Endothelial cell of umbilical vein (primary cell): ENCODE results near the gene PDLIM5. TPM values are rescaled to one million over a fixed set of nuclear protein-coding genes. Genes with fewer than 3 reads are reported as not detected.

Experiments
- BruUV-seq: library from RNA; stranded (reverse); fragments of 400-500 nt; replicated peaks from 2 replicates; lab custom pipeline; 2021; lab: Mats Ljungman, UMichigan
- CTCF ChIA-PET: fragments of 300-600, 350-600 bp; sonication (Branson Sonifier 250); formaldehyde crosslinking; loops from one replicate; lab custom pipeline; 2021; ENCODE audit warnings: antibody characterized with exemption, inconsistent platforms; lab: Charles Lee
- POLR2A ChIA-PET: fragments of 300-600, 350-600 bp; sonication (Branson Sonifier 250); formaldehyde crosslinking; loops from one replicate; lab custom pipeline; 2021; ENCODE audit warnings: antibody characterized with exemption, inconsistent platforms; lab: Charles Lee
- DNase-seq: peaks from one replicate; pipeline ENCODE4 v3.0.0-alpha.2; 2011; ENCODE audit warnings: low read depth, low spot score
- FAIRE-seq: peaks from 2 replicates; lab custom pipeline; 2011; peaks lifted over from hg19 to GRCh38; lab: Jason Lieb, UNC
- H2AFZ ChIP-seq: 2 replicates; pipeline ENCODE4 v1.6.0; 2012; ENCODE audit warnings: low read depth, low read length, control low read depth, inconsistent platforms
- H3K27ac ChIP-seq: 2 replicates; pipeline ENCODE4 v1.5.1; 2011; ENCODE audit warnings: low read depth, mild to moderate bottlenecking, control low read depth, low read length, moderate library complexity; ENCODE audit not compliant: insufficient read depth
- H3K27me3 ChIP-seq, 2 experiments: 2 replicates each; pipeline versions ENCODE4 v1.6.0 to v1.6.1; 2011; ENCODE audit warnings: low read length in 2 of 2, mixed read lengths in 1 of 2; ENCODE audit not compliant: control insufficient read depth in 2 of 2, insufficient read depth in 2 of 2
- H3K36me3 ChIP-seq, 2 experiments: 2 replicates in 1 of 2; 3 replicates in 1 of 2; pipeline ENCODE4 v1.5.1; 2011; ENCODE audit warnings: low read length in 2 of 2, mild to moderate bottlenecking in 1 of 2, moderate library complexity in 1 of 2; ENCODE audit not compliant: control insufficient read depth in 2 of 2, insufficient read depth in 2 of 2; ENCODE audit errors: extremely low read depth in 1 of 2
- H3K4me1 ChIP-seq: 3 replicates; pipeline ENCODE4 v1.5.1; 2011; ENCODE audit warnings: mild to moderate bottlenecking, low read length; ENCODE audit not compliant: control insufficient read depth, insufficient read depth; ENCODE audit errors: extremely low read depth
- H3K4me2 ChIP-seq: 2 replicates; pipeline ENCODE4 v1.6.1; 2011; ENCODE audit warnings: low read length, control low read depth, mixed read lengths; ENCODE audit not compliant: insufficient read depth
- H3K4me3 ChIP-seq, 3 experiments: fragments of 200-600 bp in 1 of 3; sonication (generic), shearing (Covaris generic) in 1 of 3; replicated peaks in 1 of 3; 2 replicates each; pipeline ENCODE4 v1.5.1; 2011 to 2016; ENCODE audit warnings: control low read depth in 3 of 3, low read length in 3 of 3, mild to moderate bottlenecking in 2 of 3, inconsistent platforms in 1 of 3, low read depth in 1 of 3, moderate library complexity in 1 of 3; ENCODE audit not compliant: insufficient read depth in 1 of 3
- H3K79me2 ChIP-seq: 2 replicates; pipeline ENCODE4 v1.6.0; 2012; ENCODE audit warnings: low read length, inconsistent platforms; ENCODE audit not compliant: control insufficient read depth, insufficient read depth
- H3K9ac ChIP-seq: replicated peaks from 2 replicates; pipeline ENCODE3; 2011; ENCODE audit warnings: low read length, control low read depth; ENCODE audit not compliant: insufficient read depth; ENCODE audit errors: extremely low read depth
- H3K9me1 ChIP-seq: replicated peaks from 3 replicates; pipeline ENCODE4 v1.6.0; 2011; ENCODE audit warnings: mild to moderate bottlenecking, low read length; ENCODE audit not compliant: control insufficient read depth, insufficient read depth; ENCODE audit errors: extremely low read depth
- H3K9me3 ChIP-seq: replicated peaks from 2 replicates; pipeline ENCODE4 v1.5.1; 2012; ENCODE audit warnings: low read length, inconsistent platforms; ENCODE audit not compliant: control insufficient read depth, insufficient read depth
- H4K20me1 ChIP-seq: replicated peaks from 2 replicates; pipeline ENCODE3; 2011; ENCODE audit warnings: mild to moderate bottlenecking, low read length; ENCODE audit not compliant: control insufficient read depth, insufficient read depth; ENCODE audit errors: extremely low read depth
- CTCF ChIP-seq, 2 donors: IDR thresholded peaks; 1 replicate in 1 of 2; 2 replicates in 1 of 2; pipeline ENCODE4 v1.5.1; 2011; ENCODE audit warnings: low read length in 2 of 2, mild to moderate bottlenecking in 2 of 2, moderate library complexity in 2 of 2, control low read depth in 1 of 2, inconsistent platforms in 1 of 2, low read depth in 1 of 2; ENCODE audit not compliant: insufficient read depth in 1 of 2; ENCODE audit errors: extremely low read depth in 1 of 2
- EZH2 ChIP-seq: IDR thresholded peaks from 2 replicates; pipeline ENCODE4 v1.6.1; 2012; ENCODE audit warnings: borderline replicate concordance, low read depth, mild to moderate bottlenecking, moderate library complexity, low read length, inconsistent platforms; ENCODE audit not compliant: severe bottlenecking
- FOS ChIP-seq: IDR thresholded peaks from 2 replicates; pipeline ENCODE4 v1.6.1; 2011; ENCODE audit warnings: mild to moderate bottlenecking, low read length, moderate library complexity, borderline replicate concordance; ENCODE audit not compliant: insufficient read depth
- GATA2 ChIP-seq: IDR thresholded peaks from 2 replicates; pipeline ENCODE4 v1.7.0; 2011; ENCODE audit warnings: low read depth, mild to moderate bottlenecking, moderate library complexity, mixed read lengths, low read length; ENCODE audit not compliant: insufficient read length, insufficient read depth
- JUN ChIP-seq: IDR thresholded peaks from 2 replicates; pipeline ENCODE4 v1.6.1; 2011; ENCODE audit warnings: borderline replicate concordance, low read depth; ENCODE audit not compliant: insufficient read length, insufficient read depth
- MYC ChIP-seq: IDR thresholded peaks from one replicate; pipeline ENCODE4 v1.6.1; 2011; ENCODE audit warnings: mild to moderate bottlenecking, low read depth, low read length
- POLR2A ChIP-seq: IDR thresholded peaks from 2 replicates; pipeline ENCODE4 v1.6.1; 2012; ENCODE audit warnings: low read depth, mild to moderate bottlenecking, control low read depth, low read length
- POLR2AphosphoS5 ChIP-seq: IDR thresholded peaks from 2 replicates; pipeline ENCODE4 v1.6.1; 2012; ENCODE audit warnings: low read depth, mild to moderate bottlenecking, control low read depth, low read length, moderate library complexity; ENCODE audit not compliant: insufficient read depth
- dilution Hi-C: fragments of 300-500 bp; cut with MboI; formaldehyde crosslinking; loops from one replicate; pipeline ENCODE4 v1.15.0; 2019; ENCODE audit warnings: low sequenced_read_pairs; ENCODE audit not compliant: extremely low pct_ligation_motif_present
- intact Hi-C: fragments of 100-400 bp; cut with micrococcal nuclease; formaldehyde crosslinking; loops from one replicate; pipeline ENCODE4 v1.10.0; 2022
- polyA plus RNA-seq, 4 experiments: library from polyadenylated mRNA; depleted of rRNA in 3 of 4; stranded (reverse) in 3 of 4; unstranded in 1 of 4; fragments of >200 nt; gene quantifications; 2 replicates each; pipeline versions ENCODE4 v1.2.1 to v1.2.3, GENCODE V29; 2011 to 2012; ENCODE audit warnings: missing spikeins in 1 of 4
- total RNA-seq: library from RNA; stranded (reverse); gene quantifications from 2 replicates; pipeline ENCODE4 v1.2.3, GENCODE V29; 2021

Gene PDLIM5
- total and polyA plus RNA-seq, 2 donors (not counting 3 experiments of a cell fraction or from before 2014, with no cell fraction given) = 243 to 310 TPM

DNA sequence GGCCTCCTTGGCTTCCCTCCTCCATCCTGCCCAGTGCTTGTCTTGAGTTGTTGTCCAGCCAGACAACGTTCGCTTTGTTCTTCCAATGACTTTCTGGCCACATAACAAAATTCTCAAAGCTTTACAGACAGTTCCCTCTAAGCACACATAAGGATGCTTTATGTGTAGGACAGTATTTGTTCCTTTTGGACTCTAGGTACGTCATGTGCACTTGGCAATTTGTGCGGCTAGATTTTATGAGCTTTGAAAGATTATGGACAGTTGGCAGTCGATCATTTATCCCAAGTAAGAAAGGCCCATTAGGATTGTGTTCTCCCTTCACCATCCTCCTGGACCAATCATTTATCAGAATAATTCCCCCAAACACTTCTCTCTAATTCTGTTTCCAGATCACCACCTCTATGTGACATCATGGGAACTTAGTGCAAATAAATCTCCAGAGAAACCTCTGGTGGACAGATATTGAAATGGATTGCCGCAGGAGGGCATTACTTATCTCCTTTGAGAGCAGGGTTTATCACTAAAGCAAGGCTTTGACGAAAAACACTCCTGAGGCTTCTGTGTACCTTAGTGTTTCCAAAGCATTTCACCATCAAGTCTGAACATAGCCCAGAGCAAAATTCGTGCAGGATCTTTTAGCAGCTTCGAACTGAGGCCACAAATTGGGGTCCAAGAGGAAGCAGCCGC lies 228.6 kb downstream of the PDLIM5 start:
- no TSS peak for BruUV-seq
- dilution Hi-C loops = no loop called here

DNA sequence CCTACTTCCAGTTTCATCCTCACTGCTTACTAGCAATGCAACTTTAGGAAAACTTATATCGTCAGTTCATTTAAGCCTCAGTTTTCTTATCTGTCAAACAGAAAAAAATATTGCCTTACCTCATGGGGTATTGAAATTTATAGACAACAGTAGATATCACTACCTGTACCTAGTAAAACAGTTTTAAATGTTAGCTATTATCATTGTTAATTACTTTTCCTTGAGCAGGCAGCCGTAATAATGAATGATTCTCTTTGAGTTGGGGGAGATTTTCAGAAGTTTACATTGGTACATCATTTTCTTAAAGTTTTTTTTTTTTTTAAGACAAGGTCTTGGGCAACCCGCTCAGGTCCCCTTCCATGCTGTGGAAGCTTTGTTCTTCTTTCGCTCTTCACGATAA lies 234.3 kb downstream of the PDLIM5 start:
- Histone ChIP-seq H3K27ac (no peak overlapping the region), H3K9ac (no peak overlapping the region), H3K4me2 (no peak overlapping the region), H3K79me2 (no peaks in the 10 kb centered on the region), H3K36me3 (no peaks in the 10 kb centered on the region), H3K4me3 (no peak overlapping the region), H2AFZ (no peak overlapping the region), H3K27me3 (no peaks in the 10 kb centered on the region), H3K9me1 (no peaks in the 10 kb centered on the region), H3K9me3 (no peaks in the 10 kb centered on the region), H3K4me1 (no peaks in the 10 kb centered on the region), H4K20me1 (no peaks in the 10 kb centered on the region)
- DNase-seq = no peak
- no peak for TF ChIP-seq MYC
- no peak for TF ChIP-seq POLR2A
- no peak for TF ChIP-seq CTCF (IDR thresholded peaks at IDR 0.05; ENCODE audit: extremely low read depth in 1 of 2, insufficient read depth in 1 of 2, low read depth in 1 of 2, low read length in 2 of 2)
- TF ChIP-seq POLR2AphosphoS5 = no peak
- TF ChIP-seq EZH2 = no peak
- dilution Hi-C loops = no loop called here
- POLR2A ChIA-PET = interaction anchor here (0.6 kb wide), 1 partner anchor 8 kb away, joined by 3 read pairs; no protein-coding TSS in a partner anchor
- CTCF ChIA-PET = interaction anchor here (1.2 kb wide), 1 partner anchor 9 kb away, joined by 8 read pairs; no protein-coding TSS in a partner anchor
- FAIRE-seq = no peak
- no TSS peak for BruUV-seq
- intact Hi-C loops = no loop called here

More for the DNA sequence above, 228.6 kb downstream of the PDLIM5 start:
- H4K20me1 ChIP-seq = no peaks in the 10 kb centered on the region
- no peaks in the 10 kb centered on the region for H3K79me2 ChIP-seq
- H3K4me2 ChIP-seq = no peak overlapping the region
- no peaks in the 10 kb centered on the region for H3K9me1 ChIP-seq
- H3K27ac ChIP-seq = no peak overlapping the region
- CTCF ChIA-PET = no interaction called here
- DNase-seq (no peak), FAIRE-seq (no peak)
- POLR2A ChIA-PET = no interaction called here
- TF ChIP-seq MYC (no peak), POLR2A (no peak), GATA2 (no peak), POLR2AphosphoS5 (no peak), FOS (no peak), JUN (no peak)
- H3K36me3 ChIP-seq = no peaks in the 10 kb centered on the region
- intact Hi-C loops = no loop called here
- H3K27me3 ChIP-seq = no peaks in the 10 kb centered on the region
- H3K9me3 ChIP-seq = no peaks in the 10 kb centered on the region
- H3K4me3 ChIP-seq = no peak overlapping the region
- no peak overlapping the region for H2AFZ ChIP-seq
- H3K9ac ChIP-seq = no peak overlapping the region
- no peaks in the 10 kb centered on the region for H3K4me1 ChIP-seq
